ENCODE data around the gene LBH.

LBH gene

DNA sequence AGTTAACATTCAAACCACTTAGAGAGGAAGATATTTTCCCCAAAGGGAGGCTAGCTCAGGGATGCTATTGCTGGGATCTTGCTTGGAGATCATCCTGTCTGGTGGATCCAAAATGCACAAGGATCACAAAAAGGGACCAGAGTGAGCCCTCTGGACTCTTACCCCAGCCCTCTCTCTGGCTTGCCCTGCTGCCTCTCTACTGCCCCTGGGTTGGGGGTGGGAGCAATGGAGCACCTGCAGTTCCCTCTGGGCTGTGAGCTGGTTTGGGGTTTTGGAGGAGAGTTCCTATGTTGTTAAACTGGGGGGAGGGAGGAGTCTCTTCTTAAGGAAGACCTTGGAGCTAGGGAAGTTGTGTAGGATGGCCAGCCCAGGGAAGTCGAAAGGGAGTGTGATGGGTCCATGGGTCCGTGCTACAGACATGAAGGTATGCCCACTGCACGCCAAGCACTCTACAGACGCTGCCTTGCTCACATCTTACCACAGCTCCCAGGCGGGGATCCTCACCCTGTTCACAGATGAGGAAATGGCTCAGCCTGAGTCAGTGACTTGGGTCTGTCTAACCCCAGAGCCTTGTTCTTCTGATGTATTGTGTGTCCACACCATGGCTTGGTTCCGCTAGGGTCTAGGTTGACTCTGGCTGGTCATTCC, 3.8 kb downstream of the LBH start:
- peak in 1 of 2 donors; percentile 47 for DNase-seq (ENCODE audit: low read depth in 2 of 2)

DNA sequence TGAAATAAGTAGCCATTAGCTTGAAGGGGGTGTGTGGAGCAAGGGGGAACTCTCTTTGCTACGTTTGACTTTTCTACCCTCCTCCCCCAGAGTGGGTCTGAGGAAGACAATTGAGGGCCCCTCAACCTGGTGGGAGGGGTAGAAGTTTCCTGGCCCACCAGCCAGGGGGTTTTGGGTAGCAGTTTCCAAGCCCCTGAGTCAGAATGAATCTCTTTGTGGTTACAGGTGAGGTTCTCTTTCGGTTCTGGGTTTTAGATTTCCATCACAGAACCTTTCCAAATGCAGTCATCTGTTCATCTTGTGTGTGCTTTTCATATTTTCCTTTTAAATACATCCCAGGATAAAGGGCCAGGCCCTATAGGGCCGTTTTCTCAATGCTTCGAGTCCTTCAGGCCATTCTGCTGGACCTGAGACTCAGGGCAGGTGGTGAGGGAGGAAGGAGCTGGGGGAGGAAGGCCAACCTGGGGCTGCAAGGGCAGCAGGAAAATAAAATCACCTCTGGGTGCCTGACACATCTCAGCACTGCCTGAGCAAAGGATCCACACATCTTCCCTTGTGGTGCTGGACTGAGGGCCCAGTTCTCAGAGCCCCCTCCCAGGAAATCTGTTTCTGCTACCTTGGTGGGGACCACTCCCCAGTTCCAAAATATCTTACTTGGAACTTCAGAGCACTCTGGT, 4.7 kb downstream of the LBH start:
- peak in 1 of 2 donors; percentile 51 for DNase-seq (ENCODE audit: low read depth in 2 of 2)

DNA sequence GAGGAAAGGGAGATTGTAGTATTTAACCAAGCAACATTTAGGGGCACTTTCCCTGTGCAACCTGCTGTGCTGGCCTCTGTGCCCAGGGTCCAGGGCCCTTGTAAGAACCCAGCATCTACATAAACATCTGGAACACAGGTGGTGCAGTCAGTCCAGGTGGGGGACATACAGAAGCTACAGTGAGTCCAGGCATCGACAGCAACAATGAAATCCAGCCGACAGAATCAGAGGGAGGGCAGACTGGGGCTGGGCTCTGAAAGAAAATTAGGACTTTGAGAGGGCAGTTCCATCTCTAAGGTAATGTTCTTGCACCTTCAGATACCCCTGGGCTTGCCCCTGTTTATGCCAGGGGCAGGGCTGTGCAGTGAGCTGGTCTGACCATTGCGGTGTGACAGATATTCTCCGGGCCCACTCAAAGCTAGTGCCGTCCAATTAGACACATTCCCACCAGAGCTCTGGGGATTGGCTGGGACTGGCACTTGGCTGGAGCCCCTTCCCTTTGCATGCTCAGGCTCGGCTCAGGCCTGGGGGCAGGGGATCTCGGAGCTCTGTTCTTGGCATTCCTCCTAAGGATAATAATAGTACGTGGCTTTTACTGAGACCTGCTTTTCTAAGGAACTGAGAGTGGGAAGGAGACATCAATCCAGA, 5.4 kb downstream of the LBH start:
- no peak for DNase-seq (ENCODE audit: low read depth in 2 of 2)

DNA sequence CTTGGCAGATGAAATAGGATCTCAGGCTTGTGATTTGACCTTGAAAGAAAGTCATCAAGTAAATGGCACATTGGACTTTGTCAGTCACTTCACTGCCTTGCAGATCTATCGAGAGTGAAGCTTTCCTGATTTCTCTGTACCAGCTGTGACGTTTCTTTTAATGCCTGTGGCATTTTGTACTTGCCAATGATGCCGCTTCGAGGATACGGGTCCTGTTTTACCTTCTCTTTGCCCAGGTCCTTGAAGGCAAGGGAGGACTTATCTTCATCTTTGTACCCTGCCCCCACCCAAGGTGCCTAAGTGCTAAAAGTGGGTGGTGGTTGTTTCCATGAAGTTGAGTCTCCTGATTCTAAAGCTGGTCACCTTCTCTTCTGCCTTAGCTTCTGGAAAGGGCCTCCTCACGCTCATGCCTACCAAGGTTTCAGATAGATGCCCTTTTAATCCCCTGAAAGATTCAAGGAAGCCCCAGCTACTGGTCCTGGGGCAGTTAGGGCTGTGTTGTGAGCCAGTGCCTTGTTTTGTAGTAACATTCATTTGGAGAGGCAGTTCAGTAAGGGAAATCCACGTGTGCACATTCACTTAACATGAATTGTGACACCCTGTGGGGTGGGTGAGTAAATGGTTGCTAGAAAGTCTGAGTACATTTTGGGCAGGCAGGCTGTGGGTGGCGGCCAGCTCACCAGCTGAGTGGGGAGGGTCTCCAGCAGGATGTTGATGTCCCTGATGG, 6.1 kb downstream of the LBH start:
- no peak for DNase-seq (ENCODE audit: low read depth in 2 of 2)

DNA sequence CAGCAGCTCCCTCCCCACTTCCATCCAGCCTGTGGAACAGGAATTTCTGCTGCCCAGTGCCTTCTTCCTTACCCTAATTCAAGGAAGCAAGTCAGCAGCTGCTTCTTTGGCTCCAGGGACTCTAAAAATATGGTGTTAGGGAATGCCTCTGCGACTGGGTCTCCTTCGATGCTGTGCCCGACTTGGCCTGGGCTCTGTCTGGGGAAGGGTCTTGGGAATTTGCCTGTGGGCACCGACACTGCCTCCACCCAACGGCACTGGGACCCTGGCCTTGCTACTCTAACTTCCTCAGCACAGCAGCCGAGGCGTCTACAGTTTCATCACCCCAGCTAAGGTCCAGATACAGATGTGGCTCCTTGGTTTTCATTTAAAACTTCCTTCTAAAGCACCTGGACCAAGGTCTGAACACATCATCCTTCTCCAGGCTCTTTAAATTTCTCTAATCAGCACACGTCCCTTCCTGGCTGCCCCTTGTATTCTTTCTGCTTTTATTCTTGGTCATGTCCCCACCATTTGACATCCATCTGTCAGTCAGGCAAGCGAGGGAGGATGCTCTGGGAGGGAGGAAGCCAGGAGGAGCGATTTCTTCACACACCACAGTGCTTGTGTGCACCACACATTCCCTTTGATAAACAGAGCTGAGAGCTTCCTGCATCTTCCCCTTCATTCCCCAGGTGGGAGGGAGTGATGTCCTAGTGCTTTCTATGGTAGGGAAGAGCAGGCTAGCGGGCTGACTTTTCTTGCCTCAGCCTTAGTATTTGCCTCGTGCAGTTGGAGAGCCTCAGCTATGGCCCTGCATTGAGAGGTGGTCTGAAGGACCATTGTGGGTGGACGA, 6.8 kb downstream of the LBH start:
- no peak for DNase-seq (ENCODE audit: low read depth in 2 of 2)

DNA sequence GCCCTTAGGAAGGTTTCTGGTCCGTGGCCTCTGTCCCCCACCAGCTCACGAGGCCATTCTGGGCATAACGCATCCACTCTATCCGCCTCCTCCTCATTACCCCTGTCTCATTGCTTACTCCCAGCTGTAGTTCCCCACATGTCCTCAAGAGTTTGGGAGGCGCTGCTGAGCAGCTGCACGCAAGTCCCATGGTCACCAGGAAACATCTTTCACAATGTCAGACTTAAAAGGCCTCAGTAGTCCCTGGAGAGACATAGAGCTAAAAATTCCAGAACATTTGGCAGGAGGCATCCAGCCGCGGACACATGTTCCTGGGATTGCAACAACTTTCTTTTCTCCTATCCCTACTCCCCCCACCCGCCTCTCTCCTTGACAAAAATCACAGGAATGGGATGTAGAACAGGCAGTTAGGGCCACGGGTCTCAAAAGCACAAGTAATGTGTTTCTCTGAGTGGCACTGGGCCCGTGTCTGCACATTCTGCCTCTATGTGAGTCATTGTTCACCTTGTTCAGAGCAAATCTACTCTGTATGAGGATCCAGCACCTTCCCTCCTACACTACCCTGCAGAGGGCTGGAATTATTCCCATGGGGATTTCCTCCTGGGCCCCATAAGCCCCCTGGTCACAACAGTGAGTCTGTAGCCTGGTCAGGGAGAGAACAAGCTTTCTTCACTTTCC, 8.1 kb downstream of the LBH start:
- DNase-seq (ENCODE audit: low read depth in 2 of 2), result peak; percentile 54 to 71

DNA sequence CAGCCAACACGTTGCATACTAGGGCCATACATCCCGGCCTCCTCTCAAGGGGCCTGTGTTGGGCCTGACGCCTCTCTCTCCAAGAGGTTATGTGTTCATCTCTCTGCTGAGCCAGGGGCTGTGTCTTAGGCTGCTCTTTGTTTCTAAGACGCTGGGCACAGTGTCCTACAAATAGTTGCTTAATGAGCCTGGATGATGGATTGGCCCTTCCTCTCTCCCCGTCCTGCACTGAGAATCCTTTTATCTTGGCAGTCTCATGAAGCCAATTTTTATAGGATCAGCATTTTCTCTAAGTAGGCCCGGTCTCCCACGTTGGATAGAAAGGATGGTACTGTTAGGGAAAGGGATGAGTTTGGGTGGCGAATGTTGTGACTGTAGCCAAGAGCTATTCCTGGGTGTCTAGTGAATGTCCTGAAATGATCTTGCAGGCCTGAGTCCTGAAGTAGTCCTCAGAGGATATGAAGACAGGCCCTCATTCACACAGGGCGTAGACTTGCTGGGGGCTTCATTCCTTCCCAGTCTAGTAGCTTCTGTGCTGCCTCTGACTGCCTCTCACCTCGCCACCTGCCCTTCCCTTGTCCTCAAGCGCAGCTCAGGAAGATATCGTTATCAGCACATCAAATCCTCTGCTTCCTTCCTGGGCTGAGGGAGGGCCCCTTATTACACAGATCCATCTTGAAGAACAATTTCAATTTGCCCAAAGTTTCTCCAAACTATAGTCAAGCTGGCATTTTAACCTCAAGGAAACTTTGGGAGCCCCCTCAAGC, 8.8 kb downstream of the LBH start:
- DNase-seq (ENCODE audit: low read depth in 2 of 2), result no peak

DNA sequence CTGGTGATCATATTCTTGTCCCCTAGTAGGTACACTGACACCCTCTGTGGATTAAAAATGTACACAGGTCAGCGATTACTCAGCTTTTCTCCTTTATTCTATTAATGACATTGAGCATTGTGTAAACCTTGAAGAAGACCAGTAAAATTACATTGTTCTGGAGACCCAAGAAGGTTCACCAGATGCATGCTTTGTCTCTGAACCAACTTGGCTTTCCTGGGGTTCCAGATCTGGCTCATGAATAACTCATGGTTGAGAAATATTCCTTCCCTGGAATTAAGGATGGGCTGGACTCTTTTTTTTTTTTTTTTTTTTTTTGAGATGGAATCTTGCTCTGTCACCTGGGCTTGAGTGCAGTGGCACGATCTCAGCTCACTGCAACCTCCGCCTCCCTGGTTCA, 11.9 kb downstream of the LBH start:
- no peak for DNase-seq (ENCODE audit: low read depth in 2 of 2)

DNA sequence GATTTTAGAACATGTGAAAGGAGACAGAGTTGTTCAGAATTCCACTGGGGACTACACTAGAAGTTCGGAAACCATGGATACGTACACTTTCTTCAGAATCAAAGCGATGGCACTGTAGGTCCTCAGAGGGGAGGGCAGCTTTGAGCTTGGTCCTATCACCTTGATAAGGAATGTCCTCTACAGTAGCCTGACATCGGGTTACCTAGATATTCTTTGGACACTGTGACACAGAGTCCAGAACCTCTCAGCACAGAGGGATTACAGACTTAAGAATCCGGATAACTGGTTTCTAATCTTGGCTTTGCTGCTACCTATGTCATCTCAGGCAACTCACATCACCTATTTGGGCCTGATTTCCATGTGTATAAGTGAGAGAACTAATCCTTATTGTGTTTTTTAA, 14.0 kb downstream of the LBH start:
- no peak for DNase-seq (ENCODE audit: low read depth in 2 of 2)

DNA sequence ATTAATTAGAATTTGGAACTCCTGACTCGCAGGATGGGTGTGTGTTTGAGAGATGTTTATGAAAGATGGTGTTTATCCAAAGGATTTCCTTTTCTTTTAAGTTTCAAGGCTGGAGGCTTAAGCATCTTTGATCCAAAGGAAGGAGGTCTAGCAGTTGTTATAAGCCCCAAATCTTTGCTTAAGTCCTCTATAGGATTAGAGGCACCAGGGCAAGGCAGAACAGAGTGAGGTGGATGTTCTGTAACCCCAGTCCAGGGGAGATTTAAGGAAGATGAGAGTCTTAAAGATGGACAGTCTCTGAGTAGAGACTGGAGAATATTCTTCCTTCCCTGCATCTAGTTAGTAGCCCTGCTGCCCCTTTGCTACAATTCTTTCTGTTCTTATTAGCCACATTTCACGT, 17.5 kb downstream of the LBH start:
- DNase-seq (ENCODE audit: low read depth in 2 of 2), result no peak

DNA sequence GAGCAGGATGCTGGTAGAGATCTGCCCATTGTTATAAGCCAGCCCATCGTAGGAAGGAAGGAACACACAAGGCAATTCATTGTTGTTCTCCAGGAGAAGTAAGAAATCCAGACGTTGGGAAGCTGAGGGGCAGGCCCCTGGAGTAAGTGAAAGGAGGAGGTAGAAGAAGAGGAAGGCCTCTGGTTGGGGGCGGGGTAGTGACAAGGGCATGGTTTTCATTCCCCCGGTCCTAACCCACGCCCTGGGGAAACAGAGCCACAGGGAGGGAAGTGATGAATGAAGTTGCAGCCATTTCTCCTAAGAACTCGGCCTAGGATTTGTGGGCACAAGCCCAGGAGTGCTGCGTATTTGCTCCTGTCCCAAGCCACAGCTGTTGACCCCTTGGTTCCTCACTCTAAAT, 18.0 kb downstream of the LBH start:
- DNase-seq (ENCODE audit: low read depth in 2 of 2), result no peak

DNA sequence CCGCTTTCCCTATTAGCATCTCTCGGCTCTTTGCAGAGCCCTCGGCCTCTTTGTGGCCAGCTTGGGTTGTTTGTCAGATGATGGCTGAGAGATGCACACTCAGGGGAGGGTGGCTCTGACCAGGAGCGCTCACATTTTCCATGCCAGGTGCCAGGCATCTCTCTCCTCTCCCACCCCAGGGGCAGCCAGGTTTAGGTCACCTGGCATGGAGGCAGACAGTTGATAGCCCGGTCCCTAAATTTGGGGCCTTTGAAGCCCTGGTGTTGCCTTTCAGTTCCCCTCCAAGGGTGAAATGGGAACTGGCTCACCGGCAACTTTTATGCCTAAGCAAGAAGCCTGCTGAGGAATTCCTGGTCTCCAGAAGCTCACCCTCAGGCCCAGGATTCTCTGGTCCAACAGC, 19.1 kb downstream of the LBH start:
- DNase-seq (ENCODE audit: low read depth in 2 of 2), result no peak

DNA sequence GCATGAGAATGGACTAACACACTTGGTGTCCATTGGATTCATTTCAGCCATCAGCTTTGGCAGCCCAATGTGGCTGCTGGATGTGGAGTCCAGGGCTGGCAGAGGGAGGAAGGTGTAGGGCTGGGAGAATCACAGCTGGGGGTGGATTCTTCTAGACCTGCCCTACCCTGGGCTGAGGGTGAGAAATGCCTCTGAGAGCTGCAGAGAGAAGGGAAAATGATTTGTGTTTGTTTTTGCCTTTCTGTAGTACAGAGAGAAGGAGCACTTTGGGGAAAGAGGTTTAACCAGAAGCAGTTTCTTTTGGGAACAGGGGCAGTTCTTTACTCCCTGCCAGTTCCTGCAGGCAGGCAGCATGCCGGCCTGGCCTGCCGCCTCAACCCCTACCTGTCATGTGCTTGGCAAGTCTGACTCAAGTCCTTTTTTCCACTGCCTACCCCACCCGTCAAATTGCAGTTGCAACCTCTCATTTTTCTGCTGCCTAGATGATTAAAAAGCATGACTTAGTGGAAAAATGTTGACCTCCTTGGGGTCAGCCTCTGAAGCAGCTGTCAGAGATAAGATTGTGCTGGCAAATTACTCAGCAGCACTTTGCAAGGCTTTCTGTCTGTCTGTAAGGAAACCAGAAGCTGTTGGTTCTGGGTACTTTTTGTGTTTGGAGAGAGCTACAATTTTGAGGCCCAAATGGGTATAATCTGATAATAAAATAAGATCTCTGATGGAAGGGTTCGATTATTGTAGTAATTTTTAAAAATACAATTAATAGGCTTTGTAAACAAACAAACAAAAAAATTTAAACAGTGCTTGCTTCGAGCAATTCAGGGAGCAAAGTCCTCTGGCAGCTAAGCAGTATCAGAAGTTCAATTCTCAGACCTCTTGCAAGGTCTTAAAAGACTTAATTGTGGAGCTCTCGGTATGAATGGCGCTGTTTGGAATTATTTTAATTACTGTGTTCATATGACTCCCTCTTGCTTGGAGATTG, 21.7 kb downstream of the LBH start:
- peak; percentile 54 to 58 for DNase-seq (ENCODE audit: low read depth in 2 of 2)

DNA sequence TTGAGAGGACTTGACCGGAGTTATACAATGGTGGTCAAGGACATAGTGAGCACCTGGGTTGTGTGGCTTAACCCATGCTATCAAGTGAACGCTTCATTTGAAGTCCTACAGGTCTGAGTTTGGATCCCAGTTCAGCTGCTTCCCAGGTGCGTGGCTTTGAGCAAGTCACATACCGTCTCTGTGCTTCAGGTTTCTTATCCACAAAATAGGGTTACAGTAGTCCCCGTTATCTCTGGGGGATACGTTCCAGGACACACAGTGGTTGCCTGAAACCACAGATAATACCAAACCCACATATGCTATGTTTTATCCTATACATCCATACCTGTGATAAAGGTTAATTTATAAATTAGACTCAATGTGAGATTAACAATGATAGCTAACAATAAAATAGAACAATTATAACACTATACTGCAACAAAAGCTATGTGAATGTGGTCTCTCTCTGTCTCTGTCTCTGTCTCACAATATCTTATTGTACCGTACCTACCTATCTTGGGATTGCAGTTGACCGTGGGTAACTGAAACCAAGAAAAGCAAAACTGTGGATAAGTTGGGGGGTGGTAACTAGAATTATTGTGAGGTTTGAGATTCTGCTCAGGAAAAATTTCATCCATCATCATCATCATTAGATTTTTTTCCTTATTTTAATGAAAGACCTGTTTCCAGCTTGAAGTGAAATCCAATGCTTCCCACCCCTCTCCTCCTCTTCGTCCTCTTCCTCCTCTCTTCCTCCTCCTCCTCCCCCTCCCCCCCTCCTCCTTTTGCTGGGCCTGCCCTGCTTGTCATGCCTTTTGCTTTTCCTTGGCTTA, 22.7 kb downstream of the LBH start:
- no peak for DNase-seq (ENCODE audit: low read depth in 2 of 2)

DNA sequence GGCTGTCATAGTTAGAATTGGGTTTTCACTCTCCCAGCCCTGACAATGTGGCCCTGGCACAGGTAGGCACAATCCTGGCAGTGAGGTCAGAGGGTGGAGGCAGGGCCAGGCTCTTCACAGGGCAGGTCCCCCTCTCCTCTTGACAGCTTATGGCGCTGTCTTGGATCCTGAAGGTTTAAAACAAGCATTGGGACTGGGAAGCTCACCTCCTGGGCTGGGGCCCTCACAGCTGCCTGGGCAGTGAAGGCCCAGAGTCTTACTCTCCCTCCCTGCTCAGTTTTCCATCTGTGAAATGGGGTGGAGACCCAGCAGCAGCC, 23.3 kb downstream of the LBH start:
- no peak for DNase-seq (ENCODE audit: low read depth in 2 of 2)

DNA sequence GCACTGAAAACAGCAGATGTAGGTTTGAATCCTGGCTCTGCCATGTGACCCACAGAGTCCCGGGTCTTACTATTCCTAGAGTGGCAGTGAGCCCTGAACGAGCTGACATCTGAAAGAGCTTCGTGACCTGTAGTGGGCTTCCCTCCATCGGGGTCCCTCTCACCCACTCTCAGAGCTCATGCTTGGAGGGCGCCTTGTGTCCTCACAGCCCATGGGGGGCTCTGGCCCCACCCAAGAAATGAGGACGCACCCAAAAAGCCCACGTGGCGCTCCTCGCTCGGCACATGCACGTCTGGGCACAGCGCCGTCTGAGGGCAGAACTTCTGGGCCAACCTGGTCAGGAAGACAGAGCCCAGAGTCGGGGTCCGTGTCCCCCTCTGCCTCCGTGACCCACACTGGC, 23.7 kb downstream of the LBH start:
- DNase-seq (ENCODE audit: low read depth in 2 of 2), result no peak

DNA sequence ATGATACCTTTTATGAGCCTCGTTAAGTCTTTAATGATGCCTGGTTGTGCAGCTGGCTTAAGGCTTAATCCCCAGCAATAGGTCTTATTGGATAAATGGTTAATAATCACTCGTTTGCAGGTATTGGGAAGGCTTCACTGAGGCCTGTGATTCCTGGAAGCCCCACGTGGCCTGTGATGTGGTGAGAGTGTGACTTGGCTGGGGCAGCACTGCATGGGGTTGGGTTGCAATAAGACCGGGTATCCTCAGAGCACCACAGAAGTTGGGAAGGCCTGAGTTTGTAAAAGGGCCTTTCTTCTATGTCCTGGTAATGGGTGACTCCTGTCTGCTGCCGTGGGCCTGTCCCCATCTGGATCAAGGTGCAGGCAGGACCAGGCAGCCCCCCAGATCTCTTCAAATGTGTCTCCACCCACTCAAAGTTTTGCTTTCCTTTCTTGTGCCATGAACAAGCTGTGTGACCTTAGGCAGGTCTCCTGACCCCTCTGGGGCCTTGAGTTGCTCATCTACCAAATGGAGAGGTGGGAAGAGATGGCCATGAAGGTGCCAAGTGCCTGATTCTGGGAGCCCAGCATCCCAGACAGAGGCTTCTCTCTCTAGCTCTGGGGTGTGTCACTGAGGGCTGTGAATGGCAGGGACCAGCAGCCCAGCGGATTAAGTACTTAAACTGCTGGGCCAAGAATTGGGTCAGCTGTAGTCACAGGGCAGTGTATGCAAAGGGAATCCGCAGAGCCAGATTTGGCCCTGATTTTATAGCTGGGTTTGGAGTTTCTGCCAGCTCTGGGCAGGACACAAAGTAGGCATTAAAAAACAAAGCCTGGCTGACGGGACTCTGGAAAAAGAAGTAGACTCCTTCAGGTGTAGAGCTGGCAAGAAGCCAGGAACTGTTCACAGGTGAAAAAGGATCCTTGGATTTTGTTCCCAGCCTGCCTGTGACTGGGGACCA, 24.4 kb downstream of the LBH start:
- no peak for DNase-seq (ENCODE audit: low read depth in 2 of 2)

All from activated CD4-positive, alpha-beta T cell treated with anti-CD3 and anti-CD28 coated beads for 24 hours (primary cell).